Neural progenitor cell (in vitro differentiated cells): Measurements from ENCODE around the gene DDX17. TPM values are rescaled to one million over a fixed set of nuclear protein-coding genes. Genes with fewer than 3 reads are reported as not detected.

Experiments used
- DNase-seq: peaks from one replicate; pipeline ENCODE4 v3.0.0-alpha.2; 2016; ENCODE audit warnings: low spot score
- H2AFZ ChIP-seq: fragments of 200-600 bp; sonication (generic); replicated peaks from 2 replicates; pipeline ENCODE4 v1.6.1; 2016; ENCODE audit warnings: antibody characterized with exemption
- H3F3A ChIP-seq: fragments of 200-600 bp; sonication (generic); 2 replicates; pipeline ENCODE4 v1.6.1; 2016; ENCODE audit warnings: antibody characterized with exemption, low read depth
- H3K27ac ChIP-seq: fragments of 200-600 bp; sonication (generic); 2 replicates; pipeline ENCODE4 v1.5.1; 2016; ENCODE audit warnings: mild to moderate bottlenecking
- H3K27me3 ChIP-seq: fragments of 200-600 bp; sonication (generic); 2 replicates; pipeline ENCODE4 v1.6.1; 2016; ENCODE audit warnings: mild to moderate bottlenecking, moderate library complexity
- H3K36me3 ChIP-seq: fragments of 200-600 bp; sonication (generic); 2 replicates; pipeline ENCODE4 v1.5.1; 2016
- H3K4me1 ChIP-seq: fragments of 200-600 bp; sonication (generic); 2 replicates; pipeline ENCODE4 v1.6.1; 2016; ENCODE audit warnings: mixed run types
- H3K4me2 ChIP-seq: fragments of 200-600 bp; sonication (generic); 2 replicates; pipeline ENCODE4 v1.6.1; 2016
- H3K4me3 ChIP-seq: fragments of 200-600 bp; sonication (generic); 2 replicates; pipeline ENCODE4 v1.5.1; 2016
- H3K79me2 ChIP-seq: fragments of 200-600 bp; sonication (generic); 2 replicates; pipeline ENCODE4 v1.6.1; 2016; ENCODE audit warnings: low read depth
- H3K9ac ChIP-seq: fragments of 200-600 bp; sonication (generic); 2 replicates; pipeline ENCODE4 v1.6.1; 2016
- H3K9me3 ChIP-seq: fragments of 200-600 bp; sonication (generic); 2 replicates; pipeline ENCODE4 v1.5.1; 2016; ENCODE audit warnings: low read depth
- H4K20me1 ChIP-seq: fragments of 200-600 bp; sonication (generic); 2 replicates; pipeline ENCODE4 v1.6.1; 2016; ENCODE audit warnings: low read depth
- H3K27ac Mint-ChIP-seq: 3 replicates; pipeline ENCODE4 v1.8.0; 2021; ENCODE audit warnings: mixed read lengths
- H3K27me3 Mint-ChIP-seq: 2 replicates; pipeline ENCODE4 v1.8.0; 2022; ENCODE audit warnings: low read depth, mild to moderate bottlenecking, inconsistent platforms, moderate library complexity, mixed read lengths; ENCODE audit not compliant: insufficient read depth
- H3K36me3 Mint-ChIP-seq: 3 replicates; pipeline ENCODE4 v1.8.0; 2021; ENCODE audit warnings: mixed read lengths
- H3K4me1 Mint-ChIP-seq: 3 replicates; pipeline ENCODE4 v1.8.0; 2021; ENCODE audit warnings: mixed read lengths
- H3K4me3 Mint-ChIP-seq: 3 replicates; pipeline ENCODE4 v1.8.0; 2021; ENCODE audit warnings: mild to moderate bottlenecking, moderate library complexity, mixed read lengths
- H3K9me3 Mint-ChIP-seq: 3 replicates; pipeline ENCODE4 v1.8.0; 2020; ENCODE audit warnings: mixed read lengths
- CTCF ChIP-seq: fragments of 200-600 bp; sonication (generic); IDR thresholded peaks from 2 replicates; pipeline ENCODE4 v1.5.1; 2017; ENCODE audit warnings: antibody characterized with exemption, mild to moderate bottlenecking
- EZH2 ChIP-seq: fragments of 200-600 bp; sonication (generic); IDR thresholded peaks from 2 replicates; pipeline ENCODE4 v1.6.1; 2017; ENCODE audit warnings: antibody characterized with exemption, mild to moderate bottlenecking, moderate library complexity
- EZH2phosphoT487 ChIP-seq: fragments of 200-600 bp; sonication (generic); IDR thresholded peaks from 2 replicates; pipeline ENCODE4 v1.6.1; 2017; ENCODE audit warnings: antibody characterized with exemption
- total RNA-seq: library from RNA; depleted of rRNA; stranded (reverse); fragments of >200 nt; gene quantifications from 2 replicates; pipeline ENCODE4 v1.2.3, GENCODE V29; 2015; ENCODE audit warnings: low replicate concordance

The DDX17 gene
- total RNA-seq, 1 donor from 2014 or later = 621 TPM

- no peaks in the 10 kb centered on the region for H3K36me3 ChIP-seq
- H3K9ac ChIP-seq = no peak overlapping the region
- H3F3A ChIP-seq = peaks cover 9% of the 10 kb centered on the region
- H2AFZ ChIP-seq = no peak overlapping the region
- peak; percentile 43 for TF ChIP-seq CTCF
- no peak for TF ChIP-seq EZH2
- no peak overlapping the region for H3K4me3 ChIP-seq
- no peaks in the 10 kb centered on the region for H4K20me1 ChIP-seq
- H3K4me2 ChIP-seq = no peak overlapping the region
- H3K4me3 Mint-ChIP-seq = no peak overlapping the region
- H3K27ac ChIP-seq = no peak overlapping the region
- no peaks in the 10 kb centered on the region for H3K9me3 ChIP-seq
- no peaks in the 10 kb centered on the region for H3K27me3 ChIP-seq
- no peak overlapping the region for H3K27ac Mint-ChIP-seq
- H3K27me3 Mint-ChIP-seq = peaks cover 4% of the 10 kb centered on the region
- H3K36me3 Mint-ChIP-seq = no peaks in the 10 kb centered on the region
- H3K79me2 ChIP-seq = no peaks in the 10 kb centered on the region
- H3K9me3 Mint-ChIP-seq = no peaks in the 10 kb centered on the region
- peak; percentile 53 for DNase-seq
- H3K4me1 ChIP-seq = no peaks in the 10 kb centered on the region
- peaks cover 19% of the 10 kb centered on the region for H3K4me1 Mint-ChIP-seq
These were observed 71.1 kb downstream of the DDX17 start for GRCh38 chr22:38435010-38435409.

- H3K36me3 Mint-ChIP-seq = no peaks in the 10 kb centered on the region
These were observed 72.2 kb downstream of the DDX17 start for GRCh38 chr22:38433871-38434270.

More at GRCh38 chr22:38433871-38434270, 72.2 kb downstream of the DDX17 start:
- Histone ChIP-seq H3K4me3 (no peak overlapping the region), H3K27me3 (no peaks in the 10 kb centered on the region), H3K79me2 (no peaks in the 10 kb centered on the region), H3K4me1 (no peaks in the 10 kb centered on the region), H3K36me3 (no peaks in the 10 kb centered on the region), H3K9me3 (no peaks in the 10 kb centered on the region), H2AFZ (no peak overlapping the region), H3K9ac (no peak overlapping the region), H3K4me2 (no peak overlapping the region), H3F3A (peaks cover 9% of the 10 kb centered on the region), H3K27ac (no peak overlapping the region), H4K20me1 (no peaks in the 10 kb centered on the region)
- no peak for DNase-seq
- Mint-ChIP-seq H3K4me3 (no peak overlapping the region), H3K27me3 (peaks cover 4% of the 10 kb centered on the region), H3K9me3 (no peaks in the 10 kb centered on the region), H3K27ac (no peak overlapping the region), H3K4me1 (peaks cover 27% of the 10 kb centered on the region)
- no peak for TF ChIP-seq EZH2phosphoT487
- no peak for TF ChIP-seq EZH2
- TF ChIP-seq CTCF = no peak

Other genes with a start within 250 kb of the DDX17 start
- 26.5 and 43.3 TPM in 2 replicates for gene TMEM184B, start 233.3 kb downstream of the DDX17 start, total RNA-seq
- gene CSNK1E, start 188.9 kb downstream of the DDX17 start, total RNA-seq = 106 and 205 TPM in 2 replicates
- 0.82 and 4.6 TPM in 2 replicates for gene KCNJ4, start 51.1 kb downstream of the DDX17 start, total RNA-seq
- 3.4 and 4.6 TPM in 2 replicates for gene KDELR3, start 38.2 kb downstream of the DDX17 start, total RNA-seq
- 20.0 and 22.8 TPM in 2 replicates for gene DMC1, start 63.9 kb upstream of the DDX17 start, total RNA-seq
- gene FAM227A, start 150.1 kb upstream of the DDX17 start, total RNA-seq = 17.8 and 32.7 TPM in 2 replicates
- gene CBY1, start 150.3 kb upstream of the DDX17 start, total RNA-seq = 23.1 and 25.8 TPM in 2 replicates
- gene TOMM22, start 175.6 kb upstream of the DDX17 start, total RNA-seq = 63.6 and 134 TPM in 2 replicates
- gene JOSD1, start 194.6 kb upstream of the DDX17 start, total RNA-seq = 32.4 and 39.2 TPM in 2 replicates
- gene GTPBP1, start 199.6 kb upstream of the DDX17 start, total RNA-seq = 40.8 and 91.9 TPM in 2 replicates
- 16.2 and 33.5 TPM in 2 replicates for gene SUN2, start 249.7 kb upstream of the DDX17 start, total RNA-seq